Tibial nerve (tissue), 4 donors: ENCODE data around the gene ALPP. TPM values are rescaled to one million over a fixed set of nuclear protein-coding genes. Genes with fewer than 3 reads are reported as not detected.

ENCODE experiments used
- DNase-seq, 2 donors: peaks; one replicate each; pipeline ENCODE4 v3.0.0-alpha.2; 2019; ENCODE audit warnings: low spot score in 2 of 2
- H3K27ac ChIP-seq, 4 donors: fragments of 200-600 bp; sonication (generic) in 3 of 4; one replicate each; pipeline ENCODE4 v1.5.1; 2017 to 2019; ENCODE audit warnings: mild to moderate bottlenecking in 1 of 4
- H3K27me3 ChIP-seq, 2 donors: fragments of 200-600 bp; sonication (generic) in 1 of 2; one replicate each; pipeline versions ENCODE4 v1.5.1 to v1.6.0; 2017 to 2019
- H3K36me3 ChIP-seq, 3 donors: fragments of 200-600 bp; sonication (generic); one replicate each; pipeline ENCODE4 v1.5.1; 2018 to 2019
- H3K4me1 ChIP-seq, 4 donors: fragments of 200-600 bp; sonication (generic) in 3 of 4; one replicate each; pipeline ENCODE4 v1.5.1; 2017 to 2019
- H3K4me3 ChIP-seq, 4 donors: fragments of 200-600 bp; sonication (generic) in 3 of 4; one replicate each; pipeline ENCODE4 v1.5.1; 2017 to 2019; ENCODE audit warnings: mild to moderate bottlenecking in 1 of 4, moderate library complexity in 1 of 4
- H3K9me3 ChIP-seq, 4 donors: fragments of 200-600 bp; sonication (generic) in 3 of 4; one replicate each; pipeline ENCODE4 v1.5.1; 2017 to 2019
- CTCF ChIP-seq, 5 experiments: fragments of 200-600 bp in 3 of 5; fragments of 450-650 bp in 2 of 5; sonication (generic) in 3 of 5; IDR thresholded peaks; one replicate each; pipeline ENCODE4 v1.5.1; 2016 to 2019; ENCODE audit warnings: antibody characterized with exemption in 5 of 5, mild to moderate bottlenecking in 3 of 5, moderate library complexity in 2 of 5
- EP300 ChIP-seq, 2 donors: sonication (generic); formaldehyde crosslinking; IDR thresholded peaks; one replicate each; pipeline ENCODE4 v1.6.1; 2017; ENCODE audit warnings: antibody characterized with exemption in 2 of 2, mild to moderate bottlenecking in 1 of 2
- POLR2A ChIP-seq, 2 donors: fragments of 450-650 bp; IDR thresholded peaks; one replicate each; pipeline ENCODE4 v1.6.1; 2017; ENCODE audit warnings: antibody characterized with exemption in 2 of 2, mild to moderate bottlenecking in 2 of 2, moderate library complexity in 2 of 2
- WGBS, 2 donors: methylation state at CpG; one replicate each; pipeline ENCODE4 v1.1.5; 2018; 5-methylcytosine and 5-hydroxymethylcytosine counted together
- total RNA-seq, 4 donors: library from RNA; depleted of rRNA; stranded (reverse); fragments of >200 nt; gene quantifications; one replicate each; pipeline ENCODE4 v1.1.0, GENCODE V29; 2016

ALPP gene
- total RNA-seq, 4 donors from 2014 or later: not detected

- TF ChIP-seq CTCF (IDR thresholded peaks at IDR 0.05) (no peak), POLR2A (IDR thresholded peaks at IDR 0.05) (no peak), EP300 (IDR thresholded peaks at IDR 0.05) (no peak)
- Histone ChIP-seq H3K27ac (no peak overlapping the region), H3K27me3 (no peaks in the 10 kb centered on the region), H3K36me3 (no peaks in the 10 kb centered on the region), H3K9me3 (no peaks in the 10 kb centered on the region), H3K4me3 (no peak overlapping the region), H3K4me1 (no peaks in the 10 kb centered on the region)
- DNase-seq: no peak
- WGBS, 2 donors: 50 to 71% methylated on average over 1 of the region's 1 CpG
Observed at GRCh38 chr2:232374356-232374755, 4.2 kb upstream of the ALPP start.

GRCh38 chr2:232375164-232375563, 3.4 kb upstream of the ALPP start:
- H3K27me3 ChIP-seq: peaks cover 0 to 6% of the 10 kb centered on the region in 2 donors
- WGBS, 2 donors: 66 to 68% methylated on average over 12 of the region's 12 CpGs
- H3K4me3 ChIP-seq: no peak overlapping the region
- TF ChIP-seq EP300 (IDR thresholded peaks at IDR 0.05): no peak
- TF ChIP-seq POLR2A (IDR thresholded peaks at IDR 0.05): no peak
- TF ChIP-seq CTCF (IDR thresholded peaks at IDR 0.05): no peak
- H3K36me3 ChIP-seq: no peaks in the 10 kb centered on the region
- DNase-seq: no peak
- no peaks in the 10 kb centered on the region for H3K4me1 ChIP-seq
- H3K27ac ChIP-seq: no peak overlapping the region
- H3K9me3 ChIP-seq: no peaks in the 10 kb centered on the region

GRCh38 chr2:232376260-232376659, 2.3 kb upstream of the ALPP start:
- DNase-seq: no peak
- WGBS, 2 donors: 78 to 84% methylated on average over 3 to 4 of the region's 4 CpGs

GRCh38 chr2:232376713-232377112, 1.8 kb upstream of the ALPP start:
- Histone ChIP-seq H3K27me3 (peaks cover 0 to 16% of the 10 kb centered on the region in 2 donors), H3K4me3 (no peak overlapping the region), H3K9me3 (no peaks in the 10 kb centered on the region), H3K4me1 (no peaks in the 10 kb centered on the region), H3K27ac (no peak overlapping the region), H3K36me3 (no peaks in the 10 kb centered on the region)
- TF ChIP-seq EP300 (IDR thresholded peaks at IDR 0.05) (no peak), POLR2A (IDR thresholded peaks at IDR 0.05) (no peak), CTCF (IDR thresholded peaks at IDR 0.05) (no peak)
- WGBS, 2 donors: 86 to 93% methylated on average over 7 of the region's 7 CpGs
- no peak for DNase-seq

More at GRCh38 chr2:232376260-232376659, 2.3 kb upstream of the ALPP start:
- H3K9me3 ChIP-seq: no peaks in the 10 kb centered on the region
- H3K27ac ChIP-seq: no peak overlapping the region
- no peaks in the 10 kb centered on the region for H3K36me3 ChIP-seq
- H3K4me3 ChIP-seq: no peak overlapping the region
- peaks cover 0 to 11% of the 10 kb centered on the region in 2 donors for H3K27me3 ChIP-seq
- H3K4me1 ChIP-seq: no peaks in the 10 kb centered on the region
- TF ChIP-seq POLR2A (IDR thresholded peaks at IDR 0.05): no peak
- TF ChIP-seq CTCF (IDR thresholded peaks at IDR 0.05): no peak

DNA sequence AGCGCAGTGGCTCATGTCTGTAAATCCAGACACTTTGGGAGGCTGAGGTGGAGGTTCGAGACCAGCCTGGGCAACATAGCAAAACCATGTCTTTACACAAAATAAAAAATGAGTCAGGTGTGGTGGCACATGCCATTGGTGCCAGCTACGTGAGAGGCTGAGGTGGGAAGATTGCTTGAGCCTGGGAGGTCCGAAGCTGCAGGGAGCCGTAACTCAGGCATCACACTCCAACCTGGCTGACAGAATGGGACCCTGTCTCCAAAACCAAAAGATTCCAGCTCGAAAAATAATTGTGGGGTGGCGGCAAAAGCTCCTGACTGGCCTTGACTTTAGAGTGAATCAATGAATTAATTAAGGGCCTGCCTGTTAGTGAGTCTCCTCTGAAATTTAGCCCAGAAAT, 1.2 kb upstream of the ALPP start:
- DNase-seq: no peak
- Histone ChIP-seq H3K27me3 (peaks cover 0 to 22% of the 10 kb centered on the region in 2 donors), H3K4me1 (no peaks in the 10 kb centered on the region), H3K27ac (no peak overlapping the region), H3K9me3 (no peaks in the 10 kb centered on the region), H3K36me3 (no peaks in the 10 kb centered on the region), H3K4me3 (no peak overlapping the region)
- TF ChIP-seq POLR2A (IDR thresholded peaks at IDR 0.05) (no peak), EP300 (IDR thresholded peaks at IDR 0.05) (no peak), CTCF (IDR thresholded peaks at IDR 0.05) (no peak)
- 84 to 93% methylated on average over 7 of the region's 7 CpGs for WGBS, 2 donors
